Karpas-422 (cell line): ENCODE results near the gene TMPO. TPM values are rescaled to one million over a fixed set of nuclear protein-coding genes. Genes with fewer than 3 reads are reported as not detected.

Experiments used
- DNase-seq: peaks from one replicate; pipeline ENCODE4 v3.0.0-alpha.2; 2015
- H2AFZ ChIP-seq: fragments of 200-600 bp; sonication (generic); 2 replicates; pipeline ENCODE4 v1.6.1; 2014; ENCODE audit warnings: antibody characterized with exemption, low read length, mixed read lengths
- H3K27ac ChIP-seq: fragments of 200-600 bp; sonication (generic); 2 replicates; pipeline ENCODE4 v1.5.1; 2014; ENCODE audit warnings: mild to moderate bottlenecking, low read length, moderate library complexity
- H3K27me3 ChIP-seq: fragments of 200-600 bp; sonication (generic); 2 replicates; pipeline ENCODE4 v1.6.1; 2014; ENCODE audit warnings: low read length, mixed read lengths
- H3K36me3 ChIP-seq: fragments of 200-600 bp; sonication (generic); 2 replicates; pipeline ENCODE4 v1.6.1; 2014; ENCODE audit warnings: low read length, mixed read lengths; ENCODE audit not compliant: insufficient read depth
- H3K4me1 ChIP-seq: fragments of 200-600 bp; sonication (generic); 2 replicates; pipeline ENCODE4 v1.6.1; 2014; ENCODE audit warnings: mild to moderate bottlenecking, low read length, mixed read lengths
- H3K4me2 ChIP-seq: fragments of 200-600 bp; sonication (generic); 2 replicates; pipeline ENCODE4 v1.6.1; 2014; ENCODE audit warnings: low read length, low read depth, mild to moderate bottlenecking; ENCODE audit not compliant: poor library complexity, severe bottlenecking
- H3K4me3 ChIP-seq: fragments of 200-600 bp; sonication (generic); 2 replicates; pipeline ENCODE4 v1.5.1; 2014; ENCODE audit warnings: mild to moderate bottlenecking, antibody characterized with exemption, low read length, mixed read lengths
- H3K79me2 ChIP-seq: fragments of 200-600 bp; sonication (generic); 2 replicates; pipeline ENCODE4 v1.6.1; 2014; ENCODE audit warnings: mild to moderate bottlenecking, low read length, mixed read lengths
- H3K9ac ChIP-seq: fragments of 200-600 bp; sonication (generic); 2 replicates; pipeline ENCODE4 v1.6.0; 2014; ENCODE audit warnings: low read length
- H3K9me2 ChIP-seq: fragments of 200-600 bp; sonication (generic), shearing (Covaris generic); replicated peaks from 2 replicates; pipeline ENCODE4 v1.6.0; 2014; ENCODE audit warnings: mild to moderate bottlenecking, low read length, moderate library complexity; ENCODE audit not compliant: insufficient read depth
- H3K9me3 ChIP-seq: fragments of 300-700, 200-600 bp; sonication (generic); 2 replicates; pipeline ENCODE4 v1.6.1; 2014; ENCODE audit warnings: low read length, mixed read lengths
- H4K20me1 ChIP-seq: fragments of 200-600 bp; sonication (generic); 2 replicates; pipeline ENCODE4 v1.6.1; 2014; ENCODE audit warnings: mild to moderate bottlenecking, antibody characterized with exemption, low read length, low read depth; ENCODE audit not compliant: insufficient read depth
- total RNA-seq: library from RNA; depleted of rRNA; stranded (reverse); fragments of >200 nt; shearing (Covaris generic); gene quantifications from 2 replicates; pipeline ENCODE4 v1.2.3, GENCODE V29; 2014; ENCODE audit warnings: low replicate concordance; rRNA removed

Gene TMPO
- 116 and 138 TPM in 2 replicates for total RNA-seq

DNA sequence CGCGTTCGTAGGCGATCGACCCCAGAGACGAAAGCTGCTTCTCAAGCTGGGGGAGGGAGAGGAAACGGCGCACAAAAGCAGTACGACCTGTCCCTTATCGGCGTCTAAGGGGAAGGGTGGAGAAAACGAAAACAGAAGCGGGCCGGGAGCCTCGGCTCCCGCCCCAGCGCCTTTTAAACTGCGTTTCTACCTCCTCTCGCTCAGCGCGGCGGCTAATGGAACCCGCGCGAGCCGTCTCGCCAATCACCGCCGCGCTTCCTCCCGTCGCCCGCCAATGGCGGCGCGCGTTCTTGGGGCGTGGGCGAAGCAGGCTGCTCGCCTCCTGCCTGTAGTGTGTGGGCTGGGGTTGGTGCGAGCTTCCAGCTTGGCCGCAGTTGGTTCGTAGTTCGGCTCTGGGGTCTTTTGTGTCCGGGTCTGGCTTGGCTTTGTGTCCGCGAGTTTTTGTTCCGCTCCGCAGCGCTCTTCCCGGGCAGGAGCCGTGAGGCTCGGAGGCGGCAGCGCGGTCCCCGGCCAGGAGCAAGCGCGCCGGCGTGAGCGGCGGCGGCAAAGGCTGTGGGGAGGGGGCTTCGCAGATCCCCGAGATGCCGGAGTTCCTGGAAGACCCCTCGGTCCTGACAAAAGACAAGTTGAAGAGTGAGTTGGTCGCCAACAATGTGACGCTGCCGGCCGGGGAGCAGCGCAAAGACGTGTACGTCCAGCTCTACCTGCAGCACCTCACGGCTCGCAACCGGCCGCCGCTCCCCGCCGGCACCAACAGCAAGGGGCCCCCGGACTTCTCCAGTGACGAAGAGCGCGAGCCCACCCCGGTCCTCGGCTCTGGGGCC, at the start of gene TMPO:
Gene TMPO (plus strand): TSS at position 304 of the 824 bp plus-strand sequence. CDS start 278 bp downstream, at position 582.
- Histone ChIP-seq H3K4me3 (peak within 1 kb of the TSS; percentile 88), H3K79me2 (peaks cover 59% of the 10 kb centered on the region), H4K20me1 (peaks cover 11% of the 10 kb centered on the region), H3K9ac (peak within 1 kb of the TSS; percentile 99), H2AFZ (peak within 1 kb of the TSS; percentile 82; the same call in 1 of the 2 replicates), H3K4me2 (peak within 1 kb of the TSS; percentile 86), H3K9me3 (no peaks in the 10 kb centered on the region), H3K9me2 (no peaks in the 10 kb centered on the region), H3K36me3 (peaks cover 8% of the 10 kb centered on the region), H3K27ac (peak within 1 kb of the TSS; percentile 94), H3K4me1 (peaks cover 49% of the 10 kb centered on the region), H3K27me3 (no peaks in the 10 kb centered on the region)
- peak; percentile 98 for DNase-seq

GRCh38 chr12:98465950-98466602, 49.3 kb upstream of the TMPO start:
- Histone ChIP-seq H3K4me3 (no peak overlapping the region), H3K27me3 (no peaks in the 10 kb centered on the region), H4K20me1 (no peaks in the 10 kb centered on the region), H3K9ac (no peak overlapping the region), H3K9me3 (no peaks in the 10 kb centered on the region), H2AFZ (no peak overlapping the region), H3K79me2 (no peaks in the 10 kb centered on the region), H3K27ac (no peak overlapping the region), H3K36me3 (no peaks in the 10 kb centered on the region), H3K9me2 (no peaks in the 10 kb centered on the region), H3K4me1 (no peaks in the 10 kb centered on the region), H3K4me2 (no peak overlapping the region)
- no peak for DNase-seq

DNA sequence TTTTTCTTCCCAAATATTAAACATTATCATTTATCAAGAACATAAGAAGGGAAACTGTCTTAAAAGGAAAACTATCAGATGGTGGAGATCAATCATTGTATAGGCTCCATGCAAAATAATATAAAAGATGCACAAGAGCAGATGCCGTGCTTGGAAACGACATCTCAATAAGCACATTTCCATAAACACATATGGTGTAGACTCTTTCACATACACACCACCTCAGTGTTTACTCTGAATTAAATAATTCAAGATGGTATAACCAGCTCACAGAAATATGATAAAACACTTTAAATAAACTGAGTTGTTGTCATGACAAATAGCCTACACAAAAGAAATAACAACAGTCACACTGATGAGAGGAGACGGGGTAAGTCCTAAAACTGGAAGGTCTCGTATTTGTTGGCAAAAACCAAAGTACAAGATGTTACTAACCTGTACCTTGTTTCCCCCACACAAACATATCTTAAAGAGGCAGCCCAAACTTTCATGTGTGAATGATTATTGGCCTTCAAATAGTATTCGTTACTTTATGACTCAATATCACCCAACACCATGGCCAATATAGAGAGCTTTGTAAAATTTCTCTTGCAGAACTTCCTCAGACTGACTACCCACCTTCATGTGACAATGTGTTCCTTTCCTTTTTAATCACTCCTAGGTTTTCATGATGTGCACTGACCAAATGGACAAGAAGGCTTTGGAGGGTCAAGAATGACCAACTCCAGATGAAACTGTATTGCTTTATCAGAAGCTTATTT, 48.6 kb upstream of the TMPO start:
- no peaks in the 10 kb centered on the region for H4K20me1 ChIP-seq
- H2AFZ ChIP-seq = no peak overlapping the region
- no peak overlapping the region for H3K4me2 ChIP-seq
- H3K36me3 ChIP-seq = no peaks in the 10 kb centered on the region
- no peak for DNase-seq
- no peaks in the 10 kb centered on the region for H3K27me3 ChIP-seq
- no peak overlapping the region for H3K27ac ChIP-seq
- H3K9ac ChIP-seq = no peak overlapping the region
- H3K9me3 ChIP-seq = no peaks in the 10 kb centered on the region
- H3K79me2 ChIP-seq = no peaks in the 10 kb centered on the region
- no peak overlapping the region for H3K4me3 ChIP-seq
- H3K4me1 ChIP-seq = no peaks in the 10 kb centered on the region
- H3K9me2 ChIP-seq = no peaks in the 10 kb centered on the region

GRCh38 chr12:98469109-98469508, 46.3 kb upstream of the TMPO start:
- Histone ChIP-seq H3K79me2 (no peaks in the 10 kb centered on the region), H3K4me3 (no peak overlapping the region), H3K9ac (no peak overlapping the region), H4K20me1 (no peaks in the 10 kb centered on the region), H3K27ac (no peak overlapping the region), H3K27me3 (no peaks in the 10 kb centered on the region), H3K4me2 (no peak overlapping the region), H3K9me2 (no peaks in the 10 kb centered on the region), H3K4me1 (no peaks in the 10 kb centered on the region), H2AFZ (no peak overlapping the region), H3K9me3 (no peaks in the 10 kb centered on the region), H3K36me3 (no peaks in the 10 kb centered on the region)
- DNase-seq = no peak

DNA sequence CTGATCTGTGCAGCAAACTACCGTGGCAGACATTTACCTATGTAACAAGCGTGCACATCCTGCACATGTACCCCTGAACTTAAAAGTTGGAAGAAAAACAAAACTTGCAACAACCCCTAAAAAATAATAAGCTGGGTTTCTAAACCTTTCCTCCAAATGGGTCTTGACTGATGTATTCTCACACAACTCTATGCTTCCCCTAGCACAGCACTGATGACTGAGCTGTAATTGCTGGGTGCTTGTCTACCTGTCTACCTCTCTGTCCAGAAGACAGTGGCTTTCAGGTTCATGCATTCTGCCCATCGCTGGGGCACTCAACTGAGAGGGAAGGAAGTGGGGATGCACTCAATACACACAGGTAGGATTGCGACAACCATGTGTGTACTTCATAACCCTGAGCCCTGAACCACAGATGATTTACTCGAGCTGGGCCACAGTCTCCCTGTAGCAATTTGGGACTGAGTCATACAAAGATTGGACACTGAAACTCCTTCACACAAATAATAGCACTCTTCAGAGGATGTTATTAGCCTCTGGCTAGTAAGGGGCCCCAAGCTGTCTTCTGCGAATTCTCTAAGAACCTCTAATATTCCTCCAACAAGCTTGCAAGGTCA, 44.8 kb upstream of the TMPO start:
- Histone ChIP-seq H3K36me3 (no peaks in the 10 kb centered on the region), H3K4me2 (no peak overlapping the region), H3K79me2 (no peaks in the 10 kb centered on the region), H3K9me3 (no peaks in the 10 kb centered on the region), H3K4me1 (no peaks in the 10 kb centered on the region), H4K20me1 (no peaks in the 10 kb centered on the region), H3K4me3 (no peak overlapping the region), H3K27me3 (no peaks in the 10 kb centered on the region), H3K9ac (no peak overlapping the region), H2AFZ (no peak overlapping the region), H3K9me2 (no peaks in the 10 kb centered on the region), H3K27ac (no peak overlapping the region)
- no peak for DNase-seq

- Histone ChIP-seq H3K9ac (no peak overlapping the region), H3K79me2 (no peaks in the 10 kb centered on the region), H3K9me2 (no peaks in the 10 kb centered on the region), H2AFZ (no peak overlapping the region), H3K27ac (no peak overlapping the region), H4K20me1 (no peaks in the 10 kb centered on the region), H3K36me3 (no peaks in the 10 kb centered on the region), H3K27me3 (no peaks in the 10 kb centered on the region), H3K4me1 (no peaks in the 10 kb centered on the region), H3K4me3 (no peak overlapping the region), H3K4me2 (no peak overlapping the region), H3K9me3 (no peaks in the 10 kb centered on the region)
- DNase-seq = no peak
Observed at GRCh38 chr12:98471085-98471484, 44.3 kb upstream of the TMPO start.

DNA sequence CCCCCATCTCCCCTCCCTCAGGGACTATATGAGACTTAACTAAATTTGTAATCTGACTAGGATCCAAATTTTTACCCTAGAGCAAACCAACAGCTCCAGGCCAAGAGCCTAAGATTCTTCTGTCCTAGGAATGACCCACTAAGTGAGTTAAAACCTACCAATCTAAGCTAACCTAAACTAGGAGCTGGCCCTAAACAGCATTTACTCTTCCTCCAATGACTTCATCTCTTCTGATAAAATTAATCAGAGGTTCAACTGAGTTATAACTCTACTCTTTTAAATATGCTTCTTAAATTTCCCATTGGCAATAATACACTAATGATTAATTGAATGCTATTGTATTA, 39.9 kb upstream of the TMPO start:
- no peaks in the 10 kb centered on the region for H3K36me3 ChIP-seq
- no peaks in the 10 kb centered on the region for H3K4me1 ChIP-seq
- no peak for DNase-seq
- H3K27ac ChIP-seq = no peak overlapping the region
- no peaks in the 10 kb centered on the region; the same call in 1 of the 2 replicates for H3K27me3 ChIP-seq
- H2AFZ ChIP-seq = 0 out of 2 replicates have a peak overlapping the region, but pooled peaks have one; percentile 5
- H3K79me2 ChIP-seq = no peaks in the 10 kb centered on the region
- no peak overlapping the region for H3K4me3 ChIP-seq
- no peaks in the 10 kb centered on the region for H3K9me2 ChIP-seq
- no peak overlapping the region for H3K4me2 ChIP-seq
- no peak overlapping the region for H3K9ac ChIP-seq
- no peaks in the 10 kb centered on the region for H4K20me1 ChIP-seq
- H3K9me3 ChIP-seq = no peaks in the 10 kb centered on the region
